Measurements from ENCODE around the gene ZBTB12. TPM values are rescaled to one million over a fixed set of nuclear protein-coding genes. Genes with fewer than 3 reads are reported as not detected.

ZBTB12 gene
- total RNA-seq, 4 donors from 2014 or later = 0.49 to 2.6 (median 1.5) TPM

GRCh38 chr6:31947070-31947675, 45.3 kb upstream of the ZBTB12 start:
- no peaks in the 10 kb centered on the region for H3K27me3 ChIP-seq
- 93% methylated on average over 24 of the region's 24 CpGs for WGBS
- no peak overlapping the region for H3K27ac ChIP-seq
- peaks cover 17% of the 10 kb centered on the region for H3K36me3 ChIP-seq
- no peak for TF ChIP-seq POLR2AphosphoS5 (IDR thresholded peaks at IDR 0.05)
- no peak for TF ChIP-seq EP300 (IDR thresholded peaks at IDR 0.05)
- TF ChIP-seq POLR2A (IDR thresholded peaks at IDR 0.05) = no peak
- TF ChIP-seq CTCF (IDR thresholded peaks at IDR 0.05) = no peak
- no peak overlapping the region for H3K4me3 ChIP-seq
- peaks cover 21% of the 10 kb centered on the region for H3K4me1 ChIP-seq
- DNase-seq (ENCODE audit: low spot score in 2 of 2) = no peak
- no peaks in the 10 kb centered on the region for H3K9me3 ChIP-seq

GRCh38 chr6:31946370-31946885, 44.5 kb upstream of the ZBTB12 start:
- Histone ChIP-seq H3K4me1 (peaks cover 21% of the 10 kb centered on the region), H3K4me3 (peak overlapping the region; percentile 19), H3K9me3 (no peaks in the 10 kb centered on the region), H3K36me3 (peaks cover 9% of the 10 kb centered on the region), H3K27me3 (no peaks in the 10 kb centered on the region), H3K27ac (peak overlapping the region; percentile 78)
- TF ChIP-seq POLR2A (IDR thresholded peaks at IDR 0.05) = no peak
- no peak for TF ChIP-seq POLR2AphosphoS5 (IDR thresholded peaks at IDR 0.05)
- no peak for TF ChIP-seq CTCF (IDR thresholded peaks at IDR 0.05)
- TF ChIP-seq EP300 (IDR thresholded peaks at IDR 0.05) = no peak
- DNase-seq (ENCODE audit: low spot score in 2 of 2) = no peak
- 82% methylated on average over 11 of the region's 11 CpGs for WGBS

- DNase-seq (ENCODE audit: low spot score in 2 of 2) = peak; percentile 89 to 90
- Histone ChIP-seq H3K9me3 (no peaks in the 10 kb centered on the region), H3K4me3 (peak within 1 kb of the TSS; percentile 19), H3K27ac (peak within 1 kb of the TSS; percentile 78), H3K27me3 (no peaks in the 10 kb centered on the region), H3K4me1 (peaks cover 21% of the 10 kb centered on the region), H3K36me3 (peaks cover 4% of the 10 kb centered on the region)
- WGBS = 30% methylated on average over 10 of the region's 11 CpGs
- no peak for TF ChIP-seq POLR2A (IDR thresholded peaks at IDR 0.05)
- TF ChIP-seq POLR2AphosphoS5 (IDR thresholded peaks at IDR 0.05) = peak in 1 of 3 donors; percentile 22
Measured at GRCh38 chr6:31945507-31946369, 43.9 kb upstream of the ZBTB12 start, which contains the start of gene CFB. Gene CFB, plus strand, starts transcription at chr6:31946095. Its CDS starts 127 bp downstream, at chr6:31946222.

- H3K36me3 ChIP-seq = no peaks in the 10 kb centered on the region
- TF ChIP-seq EP300 (IDR thresholded peaks at IDR 0.05) = no peak
- TF ChIP-seq CTCF (IDR thresholded peaks at IDR 0.05) = no peak
- TF ChIP-seq POLR2A (IDR thresholded peaks at IDR 0.05) = no peak
- no peak for TF ChIP-seq POLR2AphosphoS5 (IDR thresholded peaks at IDR 0.05)
- peaks cover 21% of the 10 kb centered on the region for H3K4me1 ChIP-seq
- H3K4me3 ChIP-seq = peak overlapping the region; percentile 19
- no peak for DNase-seq (ENCODE audit: low spot score in 2 of 2)
- H3K27me3 ChIP-seq = no peaks in the 10 kb centered on the region
- no peaks in the 10 kb centered on the region for H3K9me3 ChIP-seq
- 70% methylated on average over 9 of the region's 9 CpGs for WGBS
- H3K27ac ChIP-seq = peak overlapping the region; percentile 78
Measured at GRCh38 chr6:31945154-31945506, 43.2 kb upstream of the ZBTB12 start.

GRCh38 chr6:31943742-31944141, 41.9 kb upstream of the ZBTB12 start:
- WGBS = 86% methylated on average over 3 of the region's 3 CpGs
- Histone ChIP-seq H3K9me3 (no peaks in the 10 kb centered on the region), H3K36me3 (no peaks in the 10 kb centered on the region), H3K4me1 (peaks cover 21% of the 10 kb centered on the region), H3K27ac (no peak overlapping the region), H3K27me3 (no peaks in the 10 kb centered on the region), H3K4me3 (no peak overlapping the region)
- TF ChIP-seq POLR2AphosphoS5 (IDR thresholded peaks at IDR 0.05) = no peak
- TF ChIP-seq CTCF (IDR thresholded peaks at IDR 0.05) = no peak
- DNase-seq (ENCODE audit: low spot score in 2 of 2) = no peak
